GM21529 (cell line): Measurements from ENCODE around the gene NCAN.
"Not testable (repeated sequence)": the region's sequence is repeated elsewhere in the genome, so short reads cannot be mapped to it uniquely, and the experiment has no call there.

Experiments used
- ATAC-seq: cut with Tn5 transposase; IDR thresholded peaks from one replicate; pipeline ENCODE4 v1.9.1; 2021; ENCODE audit not compliant: unreplicated experiment

The NCAN gene

GRCh38 chr19:19223636-19224035 is 11.9 kb downstream of the NCAN start:
- no peak for ATAC-seq

GRCh38 chr19:19224150-19224851 is 12.5 kb downstream of the NCAN start:
- no peak for ATAC-seq

GRCh38 chr19:19224852-19225494 is 13.2 kb downstream of the NCAN start:
- no peak for ATAC-seq

GRCh38 chr19:19226204-19226603 is 14.4 kb downstream of the NCAN start:
- ATAC-seq, result no peak

- ATAC-seq, result no peak
These were observed 14.9 kb downstream of the NCAN start for GRCh38 chr19:19226663-19227062.

- ATAC-seq, result no peak
These were observed 15.5 kb downstream of the NCAN start for GRCh38 chr19:19227217-19227616.

GRCh38 chr19:19229701-19230100 is 17.9 kb downstream of the NCAN start:
- ATAC-seq, result no peak

GRCh38 chr19:19230999-19231398 is 19.2 kb downstream of the NCAN start:
- ATAC-seq, result no peak

GRCh38 chr19:19232261-19232721 is 20.5 kb downstream of the NCAN start:
- ATAC-seq, result no peak

- ATAC-seq, result no peak
These were observed 22.6 kb downstream of the NCAN start for GRCh38 chr19:19234220-19234816.

GRCh38 chr19:19236173-19236572 is 24.4 kb downstream of the NCAN start:
- ATAC-seq, result no peak

GRCh38 chr19:19238126-19238894 is 26.6 kb downstream of the NCAN start:
- ATAC-seq, result no peak

GRCh38 chr19:19239675-19240074 is 27.9 kb downstream of the NCAN start:
- no peak for ATAC-seq

- ATAC-seq, result no peak
These were observed 28.7 kb downstream of the NCAN start for GRCh38 chr19:19240476-19240875.

- no peak for ATAC-seq
These were observed 38.5 kb downstream of the NCAN start for GRCh38 chr19:19250196-19250801.

GRCh38 chr19:19253409-19253808 is 41.7 kb downstream of the NCAN start:
- ATAC-seq, result not testable (repeated sequence)

GRCh38 chr19:19256072-19256969 is 44.6 kb downstream of the NCAN start:
- no peak for ATAC-seq

GRCh38 chr19:19257137-19257536 is 45.4 kb downstream of the NCAN start:
- ATAC-seq, result no peak

- no peak for ATAC-seq
These were observed 46.3 kb downstream of the NCAN start for GRCh38 chr19:19257836-19258588.
